Measurements from ENCODE around the gene PLCXD3.

- no peak for TF ChIP-seq CTCF (IDR thresholded peaks at IDR 0.05)
- no peak for TF ChIP-seq MAX (CRISPR knock-in tag; IDR thresholded peaks at IDR 0.05)
- TF ChIP-seq ZNF281 (CRISPR knock-in tag; IDR thresholded peaks at IDR 0.05), result no peak
- no peak for TF ChIP-seq USF2 (CRISPR knock-in tag; IDR thresholded peaks at IDR 0.05)
Observed at GRCh38 chr5:41402845-41403244, 107.6 kb downstream of the PLCXD3 start.

Data from WTC11 (cell line).